BE2C (cell line): ENCODE measurements around the gene LYG1.

ENCODE experiments used
- DNase-seq: peaks from one replicate; pipeline ENCODE4 v3.0.0-alpha.2; 2020
- H3K27me3 ChIP-seq: fragments of 250-450 bp; sonication (Bioruptor Pico); 2 replicates; pipeline ENCODE4 v1.5.1; 2020; ENCODE audit warnings: mild to moderate bottlenecking
- H3K36me3 ChIP-seq: fragments of 250-450 bp; sonication (Bioruptor Pico); 2 replicates; pipeline ENCODE4 v1.5.1; 2020; ENCODE audit warnings: mild to moderate bottlenecking
- H3K4me1 ChIP-seq: fragments of 250-450 bp; sonication (Bioruptor Pico); 2 replicates; pipeline ENCODE4 v1.5.1; 2020
- H3K4me3 ChIP-seq: 2 replicates; pipeline ENCODE4 v1.5.1; 2011; ENCODE audit warnings: low read depth, low read length
- H3K9me3 ChIP-seq: fragments of 250-450 bp; sonication (Bioruptor Pico); 2 replicates; pipeline ENCODE4 v1.5.1; 2020
- TF ChIP-seq, protein P1 (sequence below): IDR thresholded peaks from 2 replicates; pipeline ENCODE4 v1.5.1; 2012; ENCODE audit warnings: mild to moderate bottlenecking, low read depth, low read length

LYG1 gene

DNA sequence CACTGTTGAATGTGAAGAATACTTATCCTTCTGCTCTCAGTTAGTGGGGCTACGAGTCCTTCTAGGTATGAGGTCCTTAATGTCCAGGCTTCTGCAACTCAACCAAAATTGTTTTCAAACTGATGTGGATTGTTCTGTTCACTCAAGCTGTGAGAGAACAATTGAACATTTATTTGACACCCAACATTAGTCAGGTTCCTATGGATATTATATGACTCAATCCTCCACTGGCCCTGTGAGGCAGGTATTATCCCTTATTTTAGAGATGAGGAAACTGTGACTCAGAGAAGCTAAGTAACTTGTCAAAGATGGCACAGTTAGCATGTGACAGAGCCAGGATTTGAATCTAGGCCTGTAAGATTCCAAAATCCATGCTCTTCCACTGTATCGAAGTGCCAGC, 44.3 kb downstream of the LYG1 start:
- TF ChIP-seq, protein P1, sequence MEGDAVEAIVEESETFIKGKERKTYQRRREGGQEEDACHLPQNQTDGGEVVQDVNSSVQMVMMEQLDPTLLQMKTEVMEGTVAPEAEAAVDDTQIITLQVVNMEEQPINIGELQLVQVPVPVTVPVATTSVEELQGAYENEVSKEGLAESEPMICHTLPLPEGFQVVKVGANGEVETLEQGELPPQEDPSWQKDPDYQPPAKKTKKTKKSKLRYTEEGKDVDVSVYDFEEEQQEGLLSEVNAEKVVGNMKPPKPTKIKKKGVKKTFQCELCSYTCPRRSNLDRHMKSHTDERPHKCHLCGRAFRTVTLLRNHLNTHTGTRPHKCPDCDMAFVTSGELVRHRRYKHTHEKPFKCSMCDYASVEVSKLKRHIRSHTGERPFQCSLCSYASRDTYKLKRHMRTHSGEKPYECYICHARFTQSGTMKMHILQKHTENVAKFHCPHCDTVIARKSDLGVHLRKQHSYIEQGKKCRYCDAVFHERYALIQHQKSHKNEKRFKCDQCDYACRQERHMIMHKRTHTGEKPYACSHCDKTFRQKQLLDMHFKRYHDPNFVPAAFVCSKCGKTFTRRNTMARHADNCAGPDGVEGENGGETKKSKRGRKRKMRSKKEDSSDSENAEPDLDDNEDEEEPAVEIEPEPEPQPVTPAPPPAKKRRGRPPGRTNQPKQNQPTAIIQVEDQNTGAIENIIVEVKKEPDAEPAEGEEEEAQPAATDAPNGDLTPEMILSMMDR = no peak
- Histone ChIP-seq H3K27me3 (no peaks in the 10 kb centered on the region), H3K9me3 (no peaks in the 10 kb centered on the region), H3K36me3 (no peaks in the 10 kb centered on the region), H3K4me3 (no peak overlapping the region), H3K4me1 (no peaks in the 10 kb centered on the region)
- DNase-seq = no peak

GRCh38 chr2:99255491-99256318, 45.3 kb downstream of the LYG1 start, which contains the start of gene LYG2:
Gene LYG2 (minus strand): TSS chr2:99255666. CDS start chr2:99254260, 1,406 bp downstream.
- H3K4me3 ChIP-seq = no peak within 1 kb of the TSS
- H3K9me3 ChIP-seq = no peaks in the 10 kb centered on the region
- no peaks in the 10 kb centered on the region for H3K27me3 ChIP-seq
- TF ChIP-seq, protein P1 = no peak
- H3K36me3 ChIP-seq = no peaks in the 10 kb centered on the region
- no peaks in the 10 kb centered on the region for H3K4me1 ChIP-seq
- no peak for DNase-seq

- no peaks in the 10 kb centered on the region for H3K27me3 ChIP-seq
- H3K4me3 ChIP-seq = no peak overlapping the region
- H3K36me3 ChIP-seq = no peaks in the 10 kb centered on the region
- H3K9me3 ChIP-seq = no peaks in the 10 kb centered on the region
- TF ChIP-seq, protein P1 = no peak
- DNase-seq = no peak
- H3K4me1 ChIP-seq = no peaks in the 10 kb centered on the region
Measured at GRCh38 chr2:99249951-99250350, 51.0 kb downstream of the LYG1 start.

DNA sequence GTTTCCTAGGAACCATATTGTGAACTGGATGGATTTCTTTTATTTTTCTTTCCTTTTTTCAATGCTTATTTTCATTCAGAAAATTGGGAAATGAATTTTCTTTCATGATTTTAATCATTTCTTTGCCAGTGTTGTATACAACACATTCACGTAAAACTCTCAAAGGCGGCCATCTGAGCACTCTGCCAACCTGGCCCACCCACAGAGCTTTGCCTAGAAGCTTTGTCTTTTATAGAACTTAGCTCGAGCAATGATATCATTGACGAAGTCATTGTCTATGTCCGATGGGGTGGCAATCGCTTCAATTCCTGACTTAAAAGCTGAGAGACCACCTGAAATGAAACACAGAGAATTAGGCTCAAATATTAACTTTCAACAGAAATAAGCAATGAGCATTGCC, 58.8 kb downstream of the LYG1 start:
- no peaks in the 10 kb centered on the region for H3K36me3 ChIP-seq
- DNase-seq = no peak
- no peak overlapping the region for H3K4me3 ChIP-seq
- no peaks in the 10 kb centered on the region for H3K4me1 ChIP-seq
- TF ChIP-seq, protein P1 = no peak
- H3K27me3 ChIP-seq = no peaks in the 10 kb centered on the region
- H3K9me3 ChIP-seq = no peaks in the 10 kb centered on the region

GRCh38 chr2:99240431-99240830, 60.6 kb downstream of the LYG1 start:
- H3K36me3 ChIP-seq = no peaks in the 10 kb centered on the region
- no peak for DNase-seq
- H3K27me3 ChIP-seq = no peaks in the 10 kb centered on the region
- H3K4me1 ChIP-seq = no peaks in the 10 kb centered on the region
- H3K9me3 ChIP-seq = no peaks in the 10 kb centered on the region
- H3K4me3 ChIP-seq = no peak overlapping the region
- TF ChIP-seq, protein P1 = no peak

- DNase-seq = no peak
- Histone ChIP-seq H3K9me3 (no peaks in the 10 kb centered on the region), H3K4me3 (no peak overlapping the region), H3K27me3 (no peaks in the 10 kb centered on the region), H3K4me1 (no peaks in the 10 kb centered on the region), H3K36me3 (no peaks in the 10 kb centered on the region)
- TF ChIP-seq, protein P1 = no peak
Measured at GRCh38 chr2:99238599-99238998, 62.4 kb downstream of the LYG1 start.
